HepG2 (cell line): ENCODE data around the gene GRIFIN. TPM values are rescaled to one million over a fixed set of nuclear protein-coding genes. Genes with fewer than 3 reads are reported as not detected.
A peak's percentile ranks its signal among the peaks of the same experiment; 100 is the strongest.

ENCODE experiments used
- ATAC-seq: fragments of 200-7000 bp; cut with Tn5 transposase; 3 replicates; pipeline ENCODE4 v1.9.1; 2020; ENCODE audit warnings: mild to moderate bottlenecking, moderate library complexity
- BruUV-seq: library from RNA; stranded (reverse); fragments of 400-500 nt; replicated peaks from 2 replicates; lab custom pipeline; 2021; lab: Mats Ljungman, UMichigan
- CTCF ChIA-PET: fragments of 300-600 bp; formaldehyde crosslinking; extraction: SDS; loops from one replicate; lab custom pipeline; 2021; ENCODE audit warnings: low total read pairs, inconsistent platforms, low intra/inter-chr PET ratio; lab: Yijun Ruan, JAX
- POLR2A ChIA-PET: fragments of 350-600 bp; sonication (Branson Sonifier 250); formaldehyde crosslinking; loops from one replicate; lab custom pipeline; 2020; ENCODE audit warnings: antibody characterized with exemption, inconsistent platforms; lab: Yijun Ruan, JAX
- DNase-seq: peaks from one replicate; pipeline ENCODE4 v3.0.0-alpha.2; 2015; ENCODE audit warnings: low spot score
- FAIRE-seq: peaks from 3 replicates; lab custom pipeline; 2011; peaks lifted over from hg19 to GRCh38; lab: Jason Lieb, UNC
- H2AFZ ChIP-seq: one replicate; pipeline ENCODE4 v1.6.1; 2011; ENCODE audit warnings: low read length, inconsistent platforms
- H3K27ac ChIP-seq: fragments of 300-600 bp; 3 replicates; pipeline ENCODE4 v1.8.0; 2011; ENCODE audit warnings: mixed run types, mild to moderate bottlenecking, mixed read lengths, low read length, inconsistent platforms; ENCODE audit not compliant: insufficient read depth; ENCODE audit errors: extremely low read length
- H3K27me3 ChIP-seq, 2 experiments: fragments of 200-600 bp in 1 of 2; 2 replicates in 1 of 2; 3 replicates in 1 of 2; pipeline versions ENCODE4 v1.6.0 to v1.8.0; 2011; ENCODE audit warnings: low read length in 2 of 2, mild to moderate bottlenecking in 2 of 2, moderate library complexity in 2 of 2, inconsistent platforms in 1 of 2; ENCODE audit not compliant: insufficient read depth in 2 of 2, control insufficient read depth in 1 of 2
- H3K36me3 ChIP-seq, 2 experiments: fragments of 200-600 bp in 1 of 2; replicated peaks in 1 of 2; 2 replicates in 1 of 2; 3 replicates in 1 of 2; pipeline versions ENCODE4 v1.5.1 to v1.8.0; 2011; ENCODE audit warnings: low read length in 2 of 2, inconsistent platforms in 1 of 2; ENCODE audit not compliant: insufficient read depth in 2 of 2, control insufficient read depth in 1 of 2
- H3K4me1 ChIP-seq: 2 replicates; pipeline ENCODE4 v1.5.1; 2012; ENCODE audit warnings: low read length, inconsistent platforms; ENCODE audit not compliant: insufficient read depth
- H3K4me2 ChIP-seq: 2 replicates; pipeline ENCODE4 v1.6.0; 2011; ENCODE audit warnings: low read depth, low read length, inconsistent platforms
- H3K4me3 ChIP-seq, 3 experiments: fragments of 200-600 bp in 1 of 3; sonication (generic), shearing (Covaris generic) in 1 of 3; replicated peaks in 1 of 3; 2 replicates each; pipeline ENCODE4 v1.5.1; 2011 to 2016; ENCODE audit warnings: low read length in 3 of 3, inconsistent platforms in 2 of 3, low read depth in 2 of 3, mild to moderate bottlenecking in 2 of 3, control low read depth in 1 of 3, mixed read lengths in 1 of 3; ENCODE audit not compliant: insufficient read depth in 1 of 3
- H3K79me2 ChIP-seq: one replicate; pipeline ENCODE4 v1.6.1; 2011; ENCODE audit warnings: low read length, inconsistent platforms; ENCODE audit not compliant: insufficient read depth
- H3K9ac ChIP-seq: 2 replicates; pipeline ENCODE4 v1.6.0; 2011; ENCODE audit warnings: mild to moderate bottlenecking, low read depth, low read length, inconsistent platforms; ENCODE audit not compliant: insufficient read depth
- H3K9me3 ChIP-seq: 2 replicates; pipeline ENCODE4 v1.5.1; 2012; ENCODE audit warnings: mild to moderate bottlenecking, low read length
- H4K20me1 ChIP-seq: 2 replicates; pipeline ENCODE4 v1.6.0; 2011; ENCODE audit warnings: inconsistent platforms, mild to moderate bottlenecking, low read length, moderate library complexity; ENCODE audit not compliant: insufficient read depth
- ATM ChIP-seq: fragments of 450-650 bp; IDR thresholded peaks from 2 replicates; pipeline ENCODE4 v1.7.1; 2017; ENCODE audit warnings: mild to moderate bottlenecking, borderline replicate concordance
- CEBPB ChIP-seq: IDR thresholded peaks from 2 replicates; pipeline ENCODE4 v1.6.1; 2011; ENCODE audit warnings: low read depth, low read length, improper control_type of control experiment, borderline replicate concordance
- HNF1A ChIP-seq, 2 experiments: sonication (generic) in 1 of 2; formaldehyde crosslinking in 1 of 2; IDR thresholded peaks; 2 replicates each; pipeline versions ENCODE4 v1.4.0 to v1.6.1; 2016 to 2020; ENCODE audit warnings: borderline replicate concordance in 1 of 2, low read depth in 1 of 2, mild to moderate bottlenecking in 1 of 2, missing genetic modification reagents in 1 of 2
- ZBTB42 ChIP-seq: sonication (generic); formaldehyde crosslinking; IDR thresholded peaks from 2 replicates; pipeline ENCODE4 v1.5.0; 2020; ENCODE audit warnings: mild to moderate bottlenecking, missing genetic modification reagents
- WGBS: methylation state at CpG from one replicate; pipeline ENCODE4 v1.1.6; 2017; ENCODE audit warnings: low lambda C conversion rate; 5-methylcytosine and 5-hydroxymethylcytosine counted together
- in situ Hi-C: cut with HindIII; loops from 2 replicates; pipeline ENCODE4 v1.10.0; 2017; ENCODE audit warnings: low pct_unique_long_range_greater_than_20kb; ENCODE audit not compliant: extremely low pct_ligation_motif_present
- intact Hi-C: fragments of 100-400 bp; cut with micrococcal nuclease; formaldehyde crosslinking; loops from one replicate; pipeline ENCODE4 v1.10.0; 2022; ENCODE audit not compliant: unreplicated experiment
- polyA plus RNA-seq, 8 experiments: library from polyadenylated mRNA; depleted of rRNA in 3 of 8; stranded (reverse) in 7 of 8; unstranded in 1 of 8; fragments of >200 nt; fragmentation: Illumina TruSeq in 4 of 8; extraction: Trizol in 4 of 8; gene quantifications; 2 replicates each; pipeline versions ENCODE4 v1.2.1 to v1.2.3, GENCODE V29; 2011 to 2016; ENCODE audit warnings: low read depth in 4 of 8, missing spikeins in 1 of 8, mixed read lengths in 1 of 8; ENCODE audit not compliant: insufficient read depth in 1 of 8
- total RNA-seq, 5 experiments: library from RNA; depleted of rRNA; stranded (reverse); fragments of >200 nt; fragmentation: Illumina TruSeq; extraction: Trizol; gene quantifications; 2 replicates each; pipeline ENCODE4 v1.2.3, GENCODE V29; 2016; ENCODE audit warnings: low read depth in 1 of 5

GRIFIN gene
- total and polyA plus RNA-seq, 2 of the 13 experiments (the other 11 are each of a cell fraction or from before 2014, with no cell fraction given) = not detected

- TF ChIP-seq HNF1A (IDR thresholded peaks at IDR 0.05; ENCODE audit: low read depth) (no peak), HNF1A (CRISPR knock-in tag; IDR thresholded peaks at IDR 0.05; ENCODE audit: borderline replicate concordance) (no peak)
- TF ChIP-seq, all 625 proteins: peak for 0
Measured at GRCh38 chr7:2468227-2468626, 8.0 kb downstream of the GRIFIN start (continued).

DNA sequence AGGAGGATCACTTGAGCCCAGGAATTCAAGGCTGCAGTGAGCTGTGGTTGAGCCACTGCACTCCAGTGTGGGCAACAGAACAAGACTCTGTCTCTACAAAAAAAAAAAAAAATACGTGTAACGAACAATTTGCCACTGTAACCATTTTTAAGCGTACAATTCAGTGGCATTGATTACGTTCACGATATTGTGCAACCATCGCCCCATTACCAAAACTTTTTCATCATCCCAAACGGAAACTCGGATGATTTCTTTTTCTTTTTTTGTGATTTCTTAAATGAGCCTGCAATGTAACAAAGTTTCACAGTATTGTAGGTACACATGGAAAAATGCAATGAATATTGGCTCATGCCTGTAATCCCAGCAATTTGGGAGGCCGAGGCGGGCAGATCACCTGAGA is 9.5 kb downstream of the GRIFIN start:
- H3K9ac ChIP-seq = no peak overlapping the region
- no peaks in the 10 kb centered on the region for H3K9me3 ChIP-seq
- H3K4me2 ChIP-seq = no peak overlapping the region
- H3K27me3 ChIP-seq = peaks cover 4 to 16% of the 10 kb centered on the region in 2 experiments; a peak in 4 of 5 replicates
- H3K4me1 ChIP-seq = peaks cover 27% of the 10 kb centered on the region
- FAIRE-seq = no peak
- WGBS = 53% methylated on average over 10 of the region's 10 CpGs
- no peak overlapping the region for H2AFZ ChIP-seq
- H3K27ac ChIP-seq = no peak overlapping the region
- no peak overlapping the region for H3K4me3 ChIP-seq
- POLR2A ChIA-PET = no interaction called here
- no peaks in the 10 kb centered on the region for H3K79me2 ChIP-seq
- intact Hi-C loops (no loop called here), in situ Hi-C loops (no loop called here)
- TF ChIP-seq CEBPB (peak; percentile 54; the same call in 1 of the 2 replicates), ZBTB42 (no peak), ATM (no peak)
- H3K36me3 ChIP-seq = no peaks in the 10 kb centered on the region
- CTCF ChIA-PET = interaction anchor here (2.2 kb wide), 1 partner anchor 15 kb away, joined by 6 read pairs; no protein-coding TSS in a partner anchor
- ATAC-seq = no peak
- no TSS peak for BruUV-seq
- DNase-seq = no peak
- H4K20me1 ChIP-seq = no peaks in the 10 kb centered on the region
